ENCODE results near the gene RAB44. TPM values are rescaled to one million over a fixed set of nuclear protein-coding genes. Genes with fewer than 3 reads are reported as not detected.

The RAB44 gene
- total and polyA plus RNA-seq, 2 of the 13 experiments (the other 11 are each of a cell fraction or from before 2014, with no cell fraction given) = not detected

DNA sequence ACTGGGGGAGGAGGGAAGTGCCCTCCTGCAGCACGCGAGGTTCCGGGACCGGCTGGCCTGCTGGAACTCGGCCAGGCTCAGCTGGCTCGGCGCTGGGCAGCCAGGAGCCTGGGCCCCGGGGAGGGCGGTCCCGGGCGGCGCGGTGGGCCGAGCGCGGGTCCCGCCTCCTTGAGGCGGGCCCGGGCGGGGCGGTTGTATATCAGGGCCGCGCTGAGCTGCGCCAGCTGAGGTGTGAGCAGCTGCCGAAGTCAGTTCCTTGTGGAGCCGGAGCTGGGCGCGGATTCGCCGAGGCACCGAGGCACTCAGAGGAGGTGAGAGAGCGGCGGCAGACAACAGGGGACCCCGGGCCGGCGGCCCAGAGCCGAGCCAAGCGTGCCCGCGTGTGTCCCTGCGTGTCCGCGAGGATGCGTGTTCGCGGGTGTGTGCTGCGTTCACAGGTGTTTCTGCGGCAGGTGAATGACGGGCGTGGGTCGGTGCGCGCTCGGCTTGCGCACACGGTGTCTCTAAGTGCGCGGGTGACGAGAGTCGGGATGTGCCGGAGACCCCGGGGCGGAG, 19.1 kb upstream of the RAB44 start, which contains the start of gene CDKN1A (continued):
- TF ChIP-seq, protein P1, sequence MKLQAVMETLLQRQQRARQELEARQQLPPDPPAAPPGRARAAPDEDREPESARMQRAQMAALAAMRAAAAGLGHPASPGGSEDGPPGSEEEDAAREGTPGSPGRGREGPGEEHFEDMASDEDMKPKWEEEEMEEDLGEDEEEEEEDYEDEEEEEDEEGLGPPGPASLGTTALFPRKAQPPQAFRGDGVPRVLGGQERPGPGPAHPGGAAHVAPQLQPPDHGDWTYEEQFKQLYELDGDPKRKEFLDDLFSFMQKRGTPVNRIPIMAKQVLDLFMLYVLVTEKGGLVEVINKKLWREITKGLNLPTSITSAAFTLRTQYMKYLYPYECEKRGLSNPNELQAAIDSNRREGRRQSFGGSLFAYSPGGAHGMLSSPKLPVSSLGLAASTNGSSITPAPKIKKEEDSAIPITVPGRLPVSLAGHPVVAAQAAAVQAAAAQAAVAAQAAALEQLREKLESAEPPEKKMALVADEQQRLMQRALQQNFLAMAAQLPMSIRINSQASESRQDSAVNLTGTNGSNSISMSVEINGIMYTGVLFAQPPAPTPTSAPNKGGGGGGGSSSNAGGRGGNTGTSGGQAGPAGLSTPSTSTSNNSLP (IDR thresholded peaks at IDR 0.05; ENCODE audit: low read depth, low read length) = no peak
- TF ChIP-seq ZSCAN22 (CRISPR knock-in tag; IDR thresholded peaks at IDR 0.05) (no peak), RFX5 (IDR thresholded peaks at IDR 0.05; ENCODE audit: low read depth, low read length) (no peak), RCOR2 (CRISPR knock-in tag; IDR thresholded peaks at IDR 0.05) (no peak), ZNF430 (CRISPR knock-in tag; IDR thresholded peaks at IDR 0.05) (peak; percentile 94), PITX1 (CRISPR knock-in tag; IDR thresholded peaks at IDR 0.05) (peak; percentile 72), EP300 (IDR thresholded peaks at IDR 0.05; ENCODE audit: low read depth in 2 of 2, low read length in 2 of 2) (peak; percentile 10 to 61; a peak in 3 of 4 replicates), EP300 (CRISPR knock-in tag; IDR thresholded peaks at IDR 0.05; ENCODE audit: borderline replicate concordance) (0 out of 2 replicates have a peak, but pooled peaks have one; percentile 43), ZBTB38 (CRISPR knock-in tag; IDR thresholded peaks at IDR 0.05) (peak; percentile 72), RARA (CRISPR knock-in tag; IDR thresholded peaks at IDR 0.05) (peak; percentile 60), SALL2 (CRISPR knock-in tag; IDR thresholded peaks at IDR 0.05) (peak; percentile 78)
- TF ChIP-seq, protein P2, sequence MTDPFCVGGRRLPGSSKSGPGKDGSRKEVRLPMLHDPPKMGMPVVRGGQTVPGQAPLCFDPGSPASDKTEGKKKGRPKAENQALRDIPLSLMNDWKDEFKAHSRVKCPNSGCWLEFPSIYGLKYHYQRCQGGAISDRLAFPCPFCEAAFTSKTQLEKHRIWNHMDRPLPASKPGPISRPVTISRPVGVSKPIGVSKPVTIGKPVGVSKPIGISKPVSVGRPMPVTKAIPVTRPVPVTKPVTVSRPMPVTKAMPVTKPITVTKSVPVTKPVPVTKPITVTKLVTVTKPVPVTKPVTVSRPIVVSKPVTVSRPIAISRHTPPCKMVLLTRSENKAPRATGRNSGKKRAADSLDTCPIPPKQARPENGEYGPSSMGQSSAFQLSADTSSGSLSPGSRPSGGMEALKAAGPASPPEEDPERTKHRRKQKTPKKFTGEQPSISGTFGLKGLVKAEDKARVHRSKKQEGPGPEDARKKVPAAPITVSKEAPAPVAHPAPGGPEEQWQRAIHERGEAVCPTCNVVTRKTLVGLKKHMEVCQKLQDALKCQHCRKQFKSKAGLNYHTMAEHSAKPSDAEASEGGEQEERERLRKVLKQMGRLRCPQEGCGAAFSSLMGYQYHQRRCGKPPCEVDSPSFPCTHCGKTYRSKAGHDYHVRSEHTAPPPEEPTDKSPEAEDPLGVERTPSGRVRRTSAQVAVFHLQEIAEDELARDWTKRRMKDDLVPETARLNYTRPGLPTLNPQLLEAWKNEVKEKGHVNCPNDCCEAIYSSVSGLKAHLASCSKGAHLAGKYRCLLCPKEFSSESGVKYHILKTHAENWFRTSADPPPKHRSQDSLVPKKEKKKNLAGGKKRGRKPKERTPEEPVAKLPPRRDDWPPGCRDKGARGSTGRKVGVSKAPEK (CRISPR knock-in tag; IDR thresholded peaks at IDR 0.05; ENCODE audit: borderline replicate concordance) = peak; percentile 96; the same call in 1 of the 2 replicates
- TF ChIP-seq, protein P3, sequence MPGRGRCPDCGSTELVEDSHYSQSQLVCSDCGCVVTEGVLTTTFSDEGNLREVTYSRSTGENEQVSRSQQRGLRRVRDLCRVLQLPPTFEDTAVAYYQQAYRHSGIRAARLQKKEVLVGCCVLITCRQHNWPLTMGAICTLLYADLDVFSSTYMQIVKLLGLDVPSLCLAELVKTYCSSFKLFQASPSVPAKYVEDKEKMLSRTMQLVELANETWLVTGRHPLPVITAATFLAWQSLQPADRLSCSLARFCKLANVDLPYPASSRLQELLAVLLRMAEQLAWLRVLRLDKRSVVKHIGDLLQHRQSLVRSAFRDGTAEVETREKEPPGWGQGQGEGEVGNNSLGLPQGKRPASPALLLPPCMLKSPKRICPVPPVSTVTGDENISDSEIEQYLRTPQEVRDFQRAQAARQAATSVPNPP (CRISPR knock-in tag; IDR thresholded peaks at IDR 0.05) = peak; percentile 76
- TF ChIP-seq, protein P4, sequence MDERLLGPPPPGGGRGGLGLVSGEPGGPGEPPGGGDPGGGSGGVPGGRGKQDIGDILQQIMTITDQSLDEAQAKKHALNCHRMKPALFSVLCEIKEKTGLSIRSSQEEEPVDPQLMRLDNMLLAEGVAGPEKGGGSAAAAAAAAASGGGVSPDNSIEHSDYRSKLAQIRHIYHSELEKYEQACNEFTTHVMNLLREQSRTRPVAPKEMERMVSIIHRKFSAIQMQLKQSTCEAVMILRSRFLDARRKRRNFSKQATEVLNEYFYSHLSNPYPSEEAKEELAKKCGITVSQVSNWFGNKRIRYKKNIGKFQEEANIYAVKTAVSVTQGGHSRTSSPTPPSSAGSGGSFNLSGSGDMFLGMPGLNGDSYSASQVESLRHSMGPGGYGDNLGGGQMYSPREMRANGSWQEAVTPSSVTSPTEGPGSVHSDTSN (CRISPR knock-in tag; IDR thresholded peaks at IDR 0.05) = no peak
- TF ChIP-seq, protein P5, sequence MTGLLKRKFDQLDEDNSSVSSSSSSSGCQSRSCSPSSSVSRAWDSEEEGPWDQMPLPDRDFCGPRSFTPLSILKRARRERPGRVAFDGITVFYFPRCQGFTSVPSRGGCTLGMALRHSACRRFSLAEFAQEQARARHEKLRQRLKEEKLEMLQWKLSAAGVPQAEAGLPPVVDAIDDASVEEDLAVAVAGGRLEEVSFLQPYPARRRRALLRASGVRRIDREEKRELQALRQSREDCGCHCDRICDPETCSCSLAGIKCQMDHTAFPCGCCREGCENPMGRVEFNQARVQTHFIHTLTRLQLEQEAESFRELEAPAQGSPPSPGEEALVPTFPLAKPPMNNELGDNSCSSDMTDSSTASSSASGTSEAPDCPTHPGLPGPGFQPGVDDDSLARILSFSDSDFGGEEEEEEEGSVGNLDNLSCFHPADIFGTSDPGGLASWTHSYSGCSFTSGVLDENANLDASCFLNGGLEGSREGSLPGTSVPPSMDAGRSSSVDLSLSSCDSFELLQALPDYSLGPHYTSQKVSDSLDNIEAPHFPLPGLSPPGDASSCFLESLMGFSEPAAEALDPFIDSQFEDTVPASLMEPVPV (CRISPR knock-in tag; IDR thresholded peaks at IDR 0.05) = peak; percentile 19; the same call in 1 of the 2 replicates
- TF ChIP-seq, protein P6, sequence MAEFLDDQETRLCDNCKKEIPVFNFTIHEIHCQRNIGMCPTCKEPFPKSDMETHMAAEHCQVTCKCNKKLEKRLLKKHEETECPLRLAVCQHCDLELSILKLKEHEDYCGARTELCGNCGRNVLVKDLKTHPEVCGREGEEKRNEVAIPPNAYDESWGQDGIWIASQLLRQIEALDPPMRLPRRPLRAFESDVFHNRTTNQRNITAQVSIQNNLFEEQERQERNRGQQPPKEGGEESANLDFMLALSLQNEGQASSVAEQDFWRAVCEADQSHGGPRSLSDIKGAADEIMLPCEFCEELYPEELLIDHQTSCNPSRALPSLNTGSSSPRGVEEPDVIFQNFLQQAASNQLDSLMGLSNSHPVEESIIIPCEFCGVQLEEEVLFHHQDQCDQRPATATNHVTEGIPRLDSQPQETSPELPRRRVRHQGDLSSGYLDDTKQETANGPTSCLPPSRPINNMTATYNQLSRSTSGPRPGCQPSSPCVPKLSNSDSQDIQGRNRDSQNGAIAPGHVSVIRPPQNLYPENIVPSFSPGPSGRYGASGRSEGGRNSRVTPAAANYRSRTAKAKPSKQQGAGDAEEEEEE (CRISPR knock-in tag; IDR thresholded peaks at IDR 0.05; ENCODE audit: borderline replicate concordance) = peak; percentile 11; the same call in 1 of the 2 replicates
- TF ChIP-seq, protein P7, sequence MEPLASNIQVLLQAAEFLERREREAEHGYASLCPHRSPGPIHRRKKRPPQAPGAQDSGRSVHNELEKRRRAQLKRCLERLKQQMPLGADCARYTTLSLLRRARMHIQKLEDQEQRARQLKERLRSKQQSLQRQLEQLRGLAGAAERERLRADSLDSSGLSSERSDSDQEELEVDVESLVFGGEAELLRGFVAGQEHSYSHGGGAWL (CRISPR knock-in tag; IDR thresholded peaks at IDR 0.05) = peak; percentile 95
